Esophagus squamous epithelium (tissue), 4 donors: ENCODE measurements around the gene TMEM41A.

ENCODE experiments used
- POLR2A ChIP-seq, 4 donors: fragments of 450-650 bp; IDR thresholded peaks; one replicate each; pipeline ENCODE4 v1.6.1; 2017; ENCODE audit warnings: antibody characterized with exemption in 4 of 4, mild to moderate bottlenecking in 4 of 4, moderate library complexity in 3 of 4
- TF ChIP-seq, protein P1 (sequence below), 6 experiments: fragments of 450-650 bp in 4 of 6; fragments of 200-600 bp in 2 of 6; sonication (generic) in 2 of 6; IDR thresholded peaks; one replicate each; pipeline ENCODE4 v1.5.1; 2016 to 2019; ENCODE audit warnings: antibody characterized with exemption in 6 of 6, mild to moderate bottlenecking in 4 of 6, moderate library complexity in 4 of 6

DNA sequence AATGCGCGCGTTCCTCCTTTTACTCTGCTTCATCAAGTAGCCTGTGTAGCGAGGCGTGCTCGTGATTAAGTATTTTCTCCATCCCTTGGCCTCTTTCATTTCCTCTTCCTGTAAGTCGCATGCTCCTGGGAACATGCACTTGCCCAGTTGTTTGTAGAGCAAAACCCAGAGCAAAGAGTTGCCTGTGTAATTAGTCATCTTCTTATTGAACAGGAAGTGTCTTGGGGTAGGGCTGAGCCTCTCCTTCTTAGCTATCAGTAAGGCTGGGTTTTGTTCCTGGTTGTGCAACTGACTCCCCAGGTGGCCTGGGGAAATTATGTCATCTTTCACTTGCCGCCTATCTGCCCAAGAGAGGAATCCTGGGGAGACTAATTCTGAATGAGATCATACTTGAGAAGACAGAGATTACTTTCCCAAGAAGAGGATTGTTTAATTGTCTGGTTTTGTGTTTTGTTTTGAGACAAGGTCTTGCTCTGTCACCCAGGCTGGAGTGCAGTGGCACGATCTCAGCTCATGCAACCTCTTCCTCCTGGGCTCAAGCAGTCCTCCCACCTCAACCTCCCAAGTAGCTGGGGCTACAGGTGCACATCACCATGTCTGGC lies 38.6 kb upstream of the TMEM41A start:
- TF ChIP-seq, protein P1, sequence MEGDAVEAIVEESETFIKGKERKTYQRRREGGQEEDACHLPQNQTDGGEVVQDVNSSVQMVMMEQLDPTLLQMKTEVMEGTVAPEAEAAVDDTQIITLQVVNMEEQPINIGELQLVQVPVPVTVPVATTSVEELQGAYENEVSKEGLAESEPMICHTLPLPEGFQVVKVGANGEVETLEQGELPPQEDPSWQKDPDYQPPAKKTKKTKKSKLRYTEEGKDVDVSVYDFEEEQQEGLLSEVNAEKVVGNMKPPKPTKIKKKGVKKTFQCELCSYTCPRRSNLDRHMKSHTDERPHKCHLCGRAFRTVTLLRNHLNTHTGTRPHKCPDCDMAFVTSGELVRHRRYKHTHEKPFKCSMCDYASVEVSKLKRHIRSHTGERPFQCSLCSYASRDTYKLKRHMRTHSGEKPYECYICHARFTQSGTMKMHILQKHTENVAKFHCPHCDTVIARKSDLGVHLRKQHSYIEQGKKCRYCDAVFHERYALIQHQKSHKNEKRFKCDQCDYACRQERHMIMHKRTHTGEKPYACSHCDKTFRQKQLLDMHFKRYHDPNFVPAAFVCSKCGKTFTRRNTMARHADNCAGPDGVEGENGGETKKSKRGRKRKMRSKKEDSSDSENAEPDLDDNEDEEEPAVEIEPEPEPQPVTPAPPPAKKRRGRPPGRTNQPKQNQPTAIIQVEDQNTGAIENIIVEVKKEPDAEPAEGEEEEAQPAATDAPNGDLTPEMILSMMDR (IDR thresholded peaks at IDR 0.05): peak in 2 of 6 experiments; percentile 10 to 14
- no peak for TF ChIP-seq POLR2A (IDR thresholded peaks at IDR 0.05)
